Uterus (tissue), 2 donors: ENCODE measurements around the gene CAPN15.

Experiments
- POLR2A ChIP-seq, 2 donors: fragments of 450-650 bp; IDR thresholded peaks; one replicate each; pipeline ENCODE4 v1.6.1; 2016; ENCODE audit warnings: antibody characterized with exemption in 2 of 2, mild to moderate bottlenecking in 1 of 2, moderate library complexity in 1 of 2
- TF ChIP-seq, protein P1 (sequence below), 4 experiments: fragments of 200-600 bp in 2 of 4; fragments of 450-650 bp in 2 of 4; sonication (generic) in 2 of 4; IDR thresholded peaks; one replicate each; pipeline ENCODE4 v1.5.1; 2016 to 2019; ENCODE audit warnings: antibody characterized with exemption in 4 of 4, mild to moderate bottlenecking in 2 of 4, moderate library complexity in 1 of 4

DNA sequence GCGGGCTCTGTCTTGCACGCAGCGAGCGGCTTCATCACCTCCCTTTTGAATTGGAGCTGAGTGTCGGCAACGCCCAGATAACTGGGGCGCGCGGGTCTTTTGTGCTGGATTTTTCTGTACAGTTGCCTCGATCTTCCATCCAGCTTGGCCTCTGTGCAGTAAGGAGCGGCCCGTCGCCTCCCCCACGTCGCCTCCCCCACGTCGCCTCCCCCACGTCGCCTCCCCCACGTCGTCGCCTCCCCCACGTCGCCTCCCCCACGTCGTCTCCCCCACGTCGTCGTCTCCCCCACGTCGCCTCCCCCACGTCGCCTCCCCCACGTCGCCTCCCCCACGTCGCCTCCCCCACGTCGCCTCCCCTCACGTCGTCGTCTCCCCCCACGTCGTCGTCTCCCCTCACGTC lies 17.0 kb downstream of the CAPN15 start:
- TF ChIP-seq, protein P1, sequence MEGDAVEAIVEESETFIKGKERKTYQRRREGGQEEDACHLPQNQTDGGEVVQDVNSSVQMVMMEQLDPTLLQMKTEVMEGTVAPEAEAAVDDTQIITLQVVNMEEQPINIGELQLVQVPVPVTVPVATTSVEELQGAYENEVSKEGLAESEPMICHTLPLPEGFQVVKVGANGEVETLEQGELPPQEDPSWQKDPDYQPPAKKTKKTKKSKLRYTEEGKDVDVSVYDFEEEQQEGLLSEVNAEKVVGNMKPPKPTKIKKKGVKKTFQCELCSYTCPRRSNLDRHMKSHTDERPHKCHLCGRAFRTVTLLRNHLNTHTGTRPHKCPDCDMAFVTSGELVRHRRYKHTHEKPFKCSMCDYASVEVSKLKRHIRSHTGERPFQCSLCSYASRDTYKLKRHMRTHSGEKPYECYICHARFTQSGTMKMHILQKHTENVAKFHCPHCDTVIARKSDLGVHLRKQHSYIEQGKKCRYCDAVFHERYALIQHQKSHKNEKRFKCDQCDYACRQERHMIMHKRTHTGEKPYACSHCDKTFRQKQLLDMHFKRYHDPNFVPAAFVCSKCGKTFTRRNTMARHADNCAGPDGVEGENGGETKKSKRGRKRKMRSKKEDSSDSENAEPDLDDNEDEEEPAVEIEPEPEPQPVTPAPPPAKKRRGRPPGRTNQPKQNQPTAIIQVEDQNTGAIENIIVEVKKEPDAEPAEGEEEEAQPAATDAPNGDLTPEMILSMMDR (IDR thresholded peaks at IDR 0.05), result no peak
- no peak for TF ChIP-seq POLR2A (IDR thresholded peaks at IDR 0.05)
